Right atrium auricular region (tissue), 2 donors: Measurements from ENCODE around the gene TIMM13. TPM values are rescaled to one million over a fixed set of nuclear protein-coding genes. Genes with fewer than 3 reads are reported as not detected.

Experiments
- DNase-seq: peaks from one replicate; pipeline ENCODE4 v3.0.0-alpha.2; 2019; ENCODE audit warnings: low spot score
- H3K27ac ChIP-seq, 2 donors: fragments of 200-600 bp; sonication (generic); 1 replicate in 1 of 2; 2 replicates in 1 of 2; pipeline ENCODE4 v1.5.1; 2016 to 2019
- H3K27me3 ChIP-seq, 2 donors: fragments of 200-600 bp; sonication (generic); one replicate each; pipeline versions ENCODE4 v1.5.1 to v1.6.0; 2017 to 2019
- H3K36me3 ChIP-seq: fragments of 200-600 bp; sonication (generic); one replicate; pipeline ENCODE4 v1.5.1; 2016
- H3K4me1 ChIP-seq, 2 donors: fragments of 200-600 bp; sonication (generic); one replicate each; pipeline versions ENCODE4 v1.5.1 to v1.6.0; 2017 to 2019
- H3K4me3 ChIP-seq, 2 donors: fragments of 200-600 bp; sonication (generic); 1 replicate in 1 of 2; 2 replicates in 1 of 2; pipeline ENCODE4 v1.5.1; 2017 to 2019; ENCODE audit warnings: mild to moderate bottlenecking in 1 of 2, moderate library complexity in 1 of 2
- H3K9me3 ChIP-seq, 2 donors: fragments of 200-600 bp; sonication (generic); one replicate each; pipeline ENCODE4 v1.5.1; 2019
- CTCF ChIP-seq, 2 donors: fragments of 200-600 bp; sonication (generic); IDR thresholded peaks; one replicate each; pipeline ENCODE4 v1.5.1; 2019; ENCODE audit warnings: antibody characterized with exemption in 2 of 2
- total RNA-seq, 2 donors: library from RNA; depleted of rRNA; stranded (reverse); fragments of >200 nt; gene quantifications; one replicate each; pipeline ENCODE4 v1.1.0, GENCODE V29; 2016

Gene TIMM13
- total RNA-seq, 2 donors from 2014 or later: 37.1 to 37.2 TPM

GRCh38 chr19:2443116-2443784 is 15.9 kb upstream of the TIMM13 start:
- Histone ChIP-seq H3K4me1 (peaks cover 0 to 5% of the 10 kb centered on the region in 2 donors), H3K27me3 (no peaks in the 10 kb centered on the region), H3K9me3 (no peaks in the 10 kb centered on the region), H3K4me3 (no peak overlapping the region), H3K27ac (no peak overlapping the region), H3K36me3 (peaks cover 12% of the 10 kb centered on the region)
- TF ChIP-seq CTCF (IDR thresholded peaks at IDR 0.05): no peak
- DNase-seq: no peak

DNA sequence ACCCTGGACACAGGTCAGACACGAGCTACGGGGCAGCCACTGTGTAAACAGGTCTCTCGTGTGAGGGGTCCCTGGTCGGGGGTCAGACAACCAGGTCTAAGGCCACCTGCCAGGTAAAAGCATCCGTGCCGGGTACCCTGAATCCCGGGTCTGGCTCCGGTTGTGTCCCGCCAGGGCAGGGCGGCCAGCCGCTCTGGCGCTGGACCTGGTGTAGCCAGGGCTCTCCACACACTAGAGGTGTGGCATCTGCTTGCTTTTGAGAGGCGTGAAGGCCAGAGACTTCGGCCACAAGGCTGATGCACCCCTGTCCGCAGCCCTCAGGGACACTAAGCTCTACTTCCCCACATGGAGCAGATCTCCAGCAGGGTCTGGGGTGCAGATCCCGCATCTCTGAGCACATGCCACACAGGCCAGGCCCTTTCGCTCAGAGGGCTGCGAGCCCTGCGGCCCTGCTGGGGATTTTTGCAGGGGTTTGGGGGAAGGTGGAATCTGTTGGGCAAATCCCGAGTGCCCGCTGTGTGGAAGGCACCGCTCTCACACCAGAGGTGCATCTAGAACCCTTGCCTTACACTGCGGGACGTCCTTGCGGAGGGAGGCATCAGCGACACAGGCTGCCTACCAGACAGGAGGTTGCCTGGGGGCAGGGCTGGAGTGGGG is 13.8 kb upstream of the TIMM13 start:
- H3K4me3 ChIP-seq: no peak overlapping the region
- H3K27ac ChIP-seq: no peak overlapping the region
- TF ChIP-seq CTCF (IDR thresholded peaks at IDR 0.05): no peak
- H3K27me3 ChIP-seq: no peaks in the 10 kb centered on the region
- H3K36me3 ChIP-seq: peaks cover 12% of the 10 kb centered on the region
- DNase-seq: no peak
- H3K9me3 ChIP-seq: no peaks in the 10 kb centered on the region
- peaks cover 0 to 2% of the 10 kb centered on the region in 2 donors for H3K4me1 ChIP-seq

DNA sequence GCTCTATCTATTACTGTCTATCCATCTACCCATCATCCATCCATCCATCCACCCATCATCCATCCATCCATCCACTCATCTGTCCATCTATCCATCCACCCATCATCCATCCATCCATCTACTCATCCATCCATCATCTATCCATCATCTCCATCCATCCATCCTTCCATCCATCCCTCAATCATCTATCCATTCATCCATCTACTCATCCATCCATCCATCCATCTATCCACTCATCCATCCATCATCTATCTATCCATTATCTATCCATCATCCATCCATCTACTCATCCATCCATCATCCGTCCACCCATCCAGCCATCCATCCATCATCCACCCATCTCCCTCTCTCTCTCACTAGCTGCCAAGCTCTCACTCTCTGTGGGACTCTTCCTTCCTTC is 13.1 kb upstream of the TIMM13 start:
- peaks cover 12% of the 10 kb centered on the region for H3K36me3 ChIP-seq
- no peaks in the 10 kb centered on the region for H3K4me1 ChIP-seq
- no peaks in the 10 kb centered on the region for H3K9me3 ChIP-seq
- DNase-seq: no peak
- no peak for TF ChIP-seq CTCF (IDR thresholded peaks at IDR 0.05)
- H3K4me3 ChIP-seq: no peak overlapping the region
- H3K27ac ChIP-seq: no peak overlapping the region
- H3K27me3 ChIP-seq: no peaks in the 10 kb centered on the region

DNA sequence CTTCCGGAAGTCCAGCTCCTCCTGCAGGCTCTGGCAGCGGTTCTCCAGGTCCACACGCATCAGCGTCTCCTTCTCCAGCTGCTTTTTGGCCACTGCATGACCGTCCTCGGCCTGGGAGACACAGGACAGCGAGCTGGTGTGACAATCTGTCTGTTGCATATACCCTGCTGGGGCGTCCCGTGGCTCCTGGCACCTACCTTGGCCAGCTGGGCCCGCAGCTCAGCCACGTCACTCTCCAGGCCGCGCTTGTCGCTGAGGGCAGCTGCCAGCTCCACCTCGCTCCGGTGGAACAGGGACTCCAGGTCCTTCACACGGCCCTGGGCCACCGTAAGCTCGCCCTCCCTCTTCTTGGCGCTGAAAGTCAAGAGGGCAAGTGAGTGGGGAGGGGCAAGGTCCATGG is 10.8 kb upstream of the TIMM13 start:
- TF ChIP-seq CTCF (IDR thresholded peaks at IDR 0.05): no peak
- Histone ChIP-seq H3K27me3 (no peaks in the 10 kb centered on the region), H3K4me3 (no peak overlapping the region), H3K4me1 (no peaks in the 10 kb centered on the region), H3K36me3 (peaks cover 15% of the 10 kb centered on the region), H3K27ac (no peak overlapping the region), H3K9me3 (no peaks in the 10 kb centered on the region)
- no peak for DNase-seq

DNA sequence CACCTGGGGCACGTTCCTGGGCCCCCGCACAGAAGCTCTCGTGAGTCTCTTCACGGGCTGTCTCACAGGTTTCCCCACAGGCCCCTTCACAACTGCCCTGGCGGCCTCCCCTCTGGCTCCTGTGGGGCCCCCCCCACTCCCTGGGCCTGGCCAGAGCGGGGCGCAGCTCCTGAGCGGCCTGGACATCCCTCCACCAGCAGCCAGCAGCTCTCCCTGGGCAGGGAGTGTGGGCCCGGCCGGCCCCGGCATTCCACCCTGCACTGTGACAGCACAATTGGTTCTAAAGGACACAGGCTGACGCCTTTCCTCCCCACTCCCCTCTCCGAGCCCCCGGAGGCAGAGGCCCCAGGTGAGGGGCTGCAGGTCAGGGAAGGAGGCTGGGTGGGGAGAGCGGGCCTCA is 9.5 kb upstream of the TIMM13 start:
- Histone ChIP-seq H3K27me3 (no peaks in the 10 kb centered on the region), H3K4me3 (no peak overlapping the region), H3K9me3 (no peaks in the 10 kb centered on the region), H3K36me3 (peaks cover 17% of the 10 kb centered on the region), H3K4me1 (no peaks in the 10 kb centered on the region), H3K27ac (no peak overlapping the region)
- DNase-seq: no peak
- TF ChIP-seq CTCF (IDR thresholded peaks at IDR 0.05): no peak
